ENCODE results near the gene TCF19.

Gene TCF19

GRCh38 chr6:31158140-31158862, at the start of gene TCF19:
TCF19 (plus strand) TSS chr6:31158589; CDS start chr6:31159470, 881 bp downstream.
- DNase-seq: peak; percentile 99

GRCh38 chr6:31110825-31111582, 47.4 kb upstream of the TCF19 start:
- no peak for DNase-seq

GRCh38 chr6:31111712-31112111, 46.7 kb upstream of the TCF19 start:
- DNase-seq: no peak

- no peak for DNase-seq
Measured at GRCh38 chr6:31112478-31112877, 45.9 kb upstream of the TCF19 start, which contains the start of gene C6orf15. C6orf15 (minus strand) TSS chr6:31112575; CDS start chr6:31112555, 20 bp downstream.

- no peak for DNase-seq
Measured at GRCh38 chr6:31113861-31114540, 44.4 kb upstream of the TCF19 start.

GRCh38 chr6:31114541-31114878, 43.9 kb upstream of the TCF19 start, which contains the start of gene PSORS1C1:
PSORS1C1 (plus strand) TSS chr6:31114800; CDS start chr6:31129633, 14,833 bp downstream.
- DNase-seq: no peak

- no peak for DNase-seq
Measured at GRCh38 chr6:31114970-31115849, 43.2 kb upstream of the TCF19 start.

- DNase-seq: no peak
Measured at GRCh38 chr6:31115941-31116560, 42.3 kb upstream of the TCF19 start.

- no peak for DNase-seq
Measured at GRCh38 chr6:31116661-31117385, 41.6 kb upstream of the TCF19 start.

- DNase-seq: no peak
Measured at GRCh38 chr6:31118178-31118577, 40.2 kb upstream of the TCF19 start.

GRCh38 chr6:31120151-31120915, 38.1 kb upstream of the TCF19 start, which contains the start of gene CDSN:
CDSN (minus strand) TSS chr6:31120446; CDS start chr6:31120419, 27 bp downstream.
- DNase-seq: no peak

GRCh38 chr6:31121131-31121790, 37.1 kb upstream of the TCF19 start:
- no peak for DNase-seq

- no peak for DNase-seq
Measured at GRCh38 chr6:31122791-31123706, 35.3 kb upstream of the TCF19 start.

GRCh38 chr6:31125162-31125561, 33.2 kb upstream of the TCF19 start:
- DNase-seq: no peak

- no peak for DNase-seq
Measured at GRCh38 chr6:31125586-31126363, 32.6 kb upstream of the TCF19 start.

GRCh38 chr6:31126396-31127175, 31.8 kb upstream of the TCF19 start:
- DNase-seq: no peak

GRCh38 chr6:31128093-31128676, 30.2 kb upstream of the TCF19 start:
- peak; percentile 59 for DNase-seq

Data from activated effector memory CD4-positive, alpha-beta T cell treated with Interleukin-2 at 50 U/mL for 16 hours (primary cell).